Measurements from ENCODE around the gene GEMIN7. TPM values are rescaled to one million over a fixed set of nuclear protein-coding genes. Genes with fewer than 3 reads are reported as not detected.

Gene GEMIN7
- total RNA-seq, 1 donor from 2014 or later, result 46.0 TPM

DNA sequence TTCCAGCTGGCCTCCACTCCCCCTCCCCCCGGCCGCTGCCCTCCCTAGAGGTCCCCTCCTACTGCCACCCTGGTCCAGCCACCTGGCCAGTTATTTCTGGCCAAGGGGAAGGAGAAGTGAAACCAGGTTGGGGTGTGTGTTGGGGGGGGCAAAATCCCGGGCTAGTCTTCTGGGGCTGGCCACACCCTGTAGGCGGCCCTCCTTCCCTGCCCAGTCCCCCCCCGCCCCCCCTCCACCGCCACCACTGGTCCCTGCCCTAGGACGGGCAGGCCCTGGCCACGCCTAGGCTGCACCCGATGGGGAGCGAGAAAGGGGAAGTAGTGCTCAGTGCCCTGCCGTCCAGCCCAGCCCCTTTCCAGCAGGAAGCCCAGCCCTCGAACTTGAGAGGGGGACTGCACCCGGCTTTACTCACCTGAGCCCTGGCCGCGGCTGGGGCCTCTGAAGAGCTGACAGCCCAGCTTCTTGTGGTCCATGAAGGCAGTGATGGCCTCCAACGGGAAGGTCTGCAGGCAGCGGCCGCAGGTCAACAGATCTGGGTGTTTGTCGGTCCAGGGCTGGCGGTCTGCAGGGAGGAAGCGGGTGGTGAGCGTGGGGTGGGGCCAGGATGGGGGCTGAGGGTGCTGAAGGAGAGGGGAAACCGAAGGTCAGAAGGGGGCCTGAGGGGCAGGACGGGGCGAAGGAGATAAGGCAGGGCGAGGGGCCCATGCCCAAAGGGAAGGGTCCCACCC is 3.6 kb upstream of the GEMIN7 start:
- no peaks in the 10 kb centered on the region for H3K9me3 ChIP-seq (ENCODE audit: insufficient read depth, low read depth, low read length)
- H2AFZ ChIP-seq (ENCODE audit: low read depth, low read length), result peak overlapping the region; percentile 82
- H3K4me3 ChIP-seq (ENCODE audit: insufficient read depth, low read depth, low read length), result peak overlapping the region; percentile 60
- Mint-ChIP-seq H3K4me3 (ENCODE audit: unreplicated experiment) (peak overlapping the region; percentile 80), H3K27me3 (ENCODE audit: low read depth, unreplicated experiment) (peaks cover 3% of the 10 kb centered on the region), H3K9me3 (ENCODE audit: unreplicated experiment) (no peaks in the 10 kb centered on the region), H3K36me3 (ENCODE audit: low read depth, unreplicated experiment) (peaks cover 4% of the 10 kb centered on the region), H3K27ac (ENCODE audit: unreplicated experiment) (no peak overlapping the region), H3K4me1 (ENCODE audit: low read depth, unreplicated experiment) (peaks cover 3% of the 10 kb centered on the region)
- H4K20me1 ChIP-seq (ENCODE audit: insufficient read depth, low read length), result peaks cover 7% of the 10 kb centered on the region
- no peaks in the 10 kb centered on the region for H3K27me3 ChIP-seq (ENCODE audit: insufficient read depth, low read length)
- H3K4me1 ChIP-seq (ENCODE audit: insufficient read depth, low read length), result peaks cover 14% of the 10 kb centered on the region
- peak overlapping the region; percentile 55 for H3K9ac ChIP-seq (ENCODE audit: low read length)
- no peak overlapping the region for H3K27ac ChIP-seq (ENCODE audit: low read depth, low read length)
- H3K36me3 ChIP-seq (ENCODE audit: insufficient read depth, low read length), result peaks cover 3% of the 10 kb centered on the region
- H3K4me2 ChIP-seq (ENCODE audit: low read length), result peak overlapping the region; percentile 88
- FAIRE-seq (no peak), DNase-seq (ENCODE audit: low read depth) (no peak)
- TF ChIP-seq, protein P1, sequence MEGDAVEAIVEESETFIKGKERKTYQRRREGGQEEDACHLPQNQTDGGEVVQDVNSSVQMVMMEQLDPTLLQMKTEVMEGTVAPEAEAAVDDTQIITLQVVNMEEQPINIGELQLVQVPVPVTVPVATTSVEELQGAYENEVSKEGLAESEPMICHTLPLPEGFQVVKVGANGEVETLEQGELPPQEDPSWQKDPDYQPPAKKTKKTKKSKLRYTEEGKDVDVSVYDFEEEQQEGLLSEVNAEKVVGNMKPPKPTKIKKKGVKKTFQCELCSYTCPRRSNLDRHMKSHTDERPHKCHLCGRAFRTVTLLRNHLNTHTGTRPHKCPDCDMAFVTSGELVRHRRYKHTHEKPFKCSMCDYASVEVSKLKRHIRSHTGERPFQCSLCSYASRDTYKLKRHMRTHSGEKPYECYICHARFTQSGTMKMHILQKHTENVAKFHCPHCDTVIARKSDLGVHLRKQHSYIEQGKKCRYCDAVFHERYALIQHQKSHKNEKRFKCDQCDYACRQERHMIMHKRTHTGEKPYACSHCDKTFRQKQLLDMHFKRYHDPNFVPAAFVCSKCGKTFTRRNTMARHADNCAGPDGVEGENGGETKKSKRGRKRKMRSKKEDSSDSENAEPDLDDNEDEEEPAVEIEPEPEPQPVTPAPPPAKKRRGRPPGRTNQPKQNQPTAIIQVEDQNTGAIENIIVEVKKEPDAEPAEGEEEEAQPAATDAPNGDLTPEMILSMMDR (IDR thresholded peaks at IDR 0.05; ENCODE audit: insufficient read depth, low read depth, low read length), result no peak
- no peak for TF ChIP-seq EZH2 (IDR thresholded peaks at IDR 0.05; ENCODE audit: insufficient read depth, low read length)
- peaks cover 14% of the 10 kb centered on the region for H3K79me2 ChIP-seq (ENCODE audit: insufficient read depth, low read length)

DNA sequence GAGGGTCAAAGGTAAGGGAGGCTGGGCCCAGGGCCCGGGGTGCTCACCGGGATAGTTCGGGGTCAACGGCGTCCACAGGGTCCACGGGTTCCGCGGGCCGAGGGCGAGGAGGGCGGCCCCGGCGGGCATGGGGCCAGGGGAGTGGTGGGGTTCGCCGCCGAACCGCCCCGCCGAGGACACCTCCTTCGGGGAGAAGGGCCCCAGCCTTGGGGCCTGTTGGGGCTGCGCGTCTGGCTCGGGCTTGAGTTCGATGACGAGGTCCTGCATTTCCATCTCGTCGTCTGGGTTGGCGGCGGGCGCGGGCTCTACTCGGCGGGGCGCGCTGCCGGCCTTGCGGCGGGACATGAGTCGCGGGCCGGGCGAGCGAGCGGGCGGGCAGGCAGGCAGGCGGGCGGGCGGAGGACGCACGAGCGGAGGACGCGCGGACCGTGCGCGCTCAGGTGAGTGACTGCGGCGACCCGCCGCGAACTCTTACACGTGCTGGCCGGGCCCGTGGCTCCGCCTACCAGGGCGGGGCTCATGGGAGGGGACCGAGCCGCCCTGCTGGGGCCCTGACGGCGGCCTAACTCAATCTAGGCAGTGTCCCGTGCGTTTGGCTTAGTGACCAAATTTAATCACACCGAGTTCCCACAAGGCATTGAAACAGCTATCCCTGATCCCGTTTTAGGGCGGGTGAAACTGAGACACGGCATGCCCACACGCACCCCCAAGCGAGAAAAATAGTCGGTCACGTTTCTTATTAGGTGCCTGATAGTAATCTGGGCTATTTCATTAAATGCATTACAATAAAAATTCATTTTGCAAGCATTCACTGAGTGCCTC is 2.8 kb upstream of the GEMIN7 start, which contains the start of gene ZNF296:
TSS of gene ZNF296 (minus strand) at position 450 of the 822 bp plus-strand sequence. CDS start at position 345, 105 bp downstream.
- Histone ChIP-seq H3K27me3 (ENCODE audit: insufficient read depth, low read length) (no peaks in the 10 kb centered on the region), H3K27ac (ENCODE audit: low read depth, low read length) (no peak within 1 kb of the TSS), H3K9ac (ENCODE audit: low read length) (peak within 1 kb of the TSS; percentile 55), H3K4me1 (ENCODE audit: insufficient read depth, low read length) (peaks cover 14% of the 10 kb centered on the region), H3K79me2 (ENCODE audit: insufficient read depth, low read length) (peaks cover 22% of the 10 kb centered on the region), H4K20me1 (ENCODE audit: insufficient read depth, low read length) (peaks cover 9% of the 10 kb centered on the region), H3K4me3 (ENCODE audit: insufficient read depth, low read depth, low read length) (peak within 1 kb of the TSS; percentile 60), H2AFZ (ENCODE audit: low read depth, low read length) (peak within 1 kb of the TSS; percentile 82), H3K36me3 (ENCODE audit: insufficient read depth, low read length) (no peaks in the 10 kb centered on the region), H3K9me3 (ENCODE audit: insufficient read depth, low read depth, low read length) (no peaks in the 10 kb centered on the region), H3K4me2 (ENCODE audit: low read length) (peak within 1 kb of the TSS; percentile 88)
- no peak for FAIRE-seq
- Mint-ChIP-seq H3K27me3 (ENCODE audit: low read depth, unreplicated experiment) (peaks cover 3% of the 10 kb centered on the region), H3K4me1 (ENCODE audit: low read depth, unreplicated experiment) (peaks cover 3% of the 10 kb centered on the region), H3K9me3 (ENCODE audit: unreplicated experiment) (no peaks in the 10 kb centered on the region), H3K4me3 (ENCODE audit: unreplicated experiment) (peak within 1 kb of the TSS; percentile 80), H3K36me3 (ENCODE audit: low read depth, unreplicated experiment) (peaks cover under 1% of the 10 kb centered on the region), H3K27ac (ENCODE audit: unreplicated experiment) (peak within 1 kb of the TSS; percentile 20)
- no peak for TF ChIP-seq EZH2 (IDR thresholded peaks at IDR 0.05; ENCODE audit: insufficient read depth, low read length)
- TF ChIP-seq, protein P1 (IDR thresholded peaks at IDR 0.05; ENCODE audit: insufficient read depth, low read depth, low read length), result no peak
- no peak for DNase-seq (ENCODE audit: low read depth)

Measured in astrocyte (in vitro differentiated cells and primary cell).